ENCODE data around the gene FIZ1.

FIZ1 gene

DNA sequence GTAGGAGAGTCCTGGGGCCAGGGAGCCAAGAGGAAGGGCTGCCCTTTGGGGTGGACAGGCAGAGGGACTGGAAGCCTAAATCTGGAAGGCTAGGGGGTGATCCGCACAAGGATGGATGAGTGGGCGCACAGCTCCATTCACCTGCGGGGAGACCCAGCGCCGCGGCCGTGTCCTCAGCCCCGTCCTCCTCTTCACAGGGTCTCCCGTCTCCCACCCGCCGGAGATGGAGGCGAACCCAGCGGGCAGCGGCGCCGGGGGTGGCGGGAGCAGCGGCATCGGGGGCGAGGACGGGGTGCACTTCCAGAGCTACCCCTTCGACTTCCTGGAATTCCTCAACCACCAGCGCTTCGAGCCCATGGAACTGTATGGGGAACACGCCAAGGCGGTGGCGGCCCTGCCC lies 14.1 kb upstream of the FIZ1 start:
- DNase-seq: no peak

DNA sequence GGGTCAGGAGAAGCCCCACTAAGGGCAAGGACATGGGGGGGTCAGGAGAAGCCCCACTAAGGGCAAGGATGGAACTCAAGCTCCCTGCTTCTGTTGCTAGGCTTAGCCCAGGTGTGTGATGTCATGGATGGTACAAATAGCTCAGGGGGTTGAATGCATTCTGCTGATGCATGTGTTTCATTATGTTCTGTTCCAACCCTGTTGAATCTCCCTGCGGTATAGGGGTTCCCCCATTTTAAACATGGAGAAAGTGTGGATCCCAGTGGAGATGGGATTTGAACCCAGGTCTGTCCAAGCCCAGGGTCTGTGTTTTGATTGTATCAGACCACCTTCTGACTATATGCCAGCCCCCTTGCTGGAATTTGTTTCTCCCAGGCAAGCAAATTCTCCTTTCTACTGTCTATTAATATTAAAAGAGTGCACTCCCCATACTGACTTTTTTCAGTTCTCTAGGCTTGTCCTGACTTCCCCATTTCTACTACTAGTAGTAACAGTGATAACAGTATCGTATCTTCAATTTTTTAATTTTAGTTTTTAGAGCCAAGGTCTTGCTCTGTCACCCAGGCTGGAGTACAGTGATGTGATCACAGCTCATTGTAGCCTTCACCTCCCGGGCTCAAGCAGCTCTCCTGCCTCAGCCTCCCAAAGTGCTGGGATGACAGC lies 12.8 kb upstream of the FIZ1 start:
- DNase-seq: no peak

DNA sequence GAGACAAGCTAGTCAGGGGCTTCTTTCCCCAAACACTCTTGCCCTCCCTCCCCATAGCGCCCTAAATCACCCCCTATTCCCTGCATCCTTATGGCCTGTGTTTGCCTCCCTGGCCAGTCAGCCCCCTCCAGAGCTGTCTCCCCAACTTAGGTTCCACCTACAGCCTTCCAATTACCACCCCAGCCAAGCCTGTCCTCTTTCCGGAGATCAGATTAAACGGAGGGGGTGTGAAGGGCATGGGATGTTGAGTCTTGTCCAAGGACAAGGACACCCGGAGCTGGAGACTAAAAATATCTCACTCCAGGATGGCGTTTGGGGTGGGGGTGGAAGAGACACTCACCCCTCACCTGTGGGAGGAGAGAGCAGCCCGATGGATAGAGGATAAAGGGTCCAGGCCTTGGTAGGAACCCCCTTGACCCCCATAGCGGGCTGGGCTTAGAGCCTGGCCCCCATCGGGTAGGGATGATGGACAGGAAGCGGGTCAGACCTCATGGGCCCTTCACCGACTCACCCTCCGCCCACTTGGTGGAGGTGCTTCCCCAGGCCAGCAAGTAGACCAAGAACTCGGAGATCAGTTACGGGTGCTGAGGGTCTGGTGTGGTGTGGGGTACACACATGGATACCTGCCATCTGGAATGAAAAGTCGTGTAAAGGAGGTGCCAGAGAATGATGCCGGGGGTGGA lies 12.1 kb upstream of the FIZ1 start:
- no peak for DNase-seq

- DNase-seq: no peak
These were observed 10.0 kb upstream of the FIZ1 start for GRCh38 chr19:55609326-55609725.

DNA sequence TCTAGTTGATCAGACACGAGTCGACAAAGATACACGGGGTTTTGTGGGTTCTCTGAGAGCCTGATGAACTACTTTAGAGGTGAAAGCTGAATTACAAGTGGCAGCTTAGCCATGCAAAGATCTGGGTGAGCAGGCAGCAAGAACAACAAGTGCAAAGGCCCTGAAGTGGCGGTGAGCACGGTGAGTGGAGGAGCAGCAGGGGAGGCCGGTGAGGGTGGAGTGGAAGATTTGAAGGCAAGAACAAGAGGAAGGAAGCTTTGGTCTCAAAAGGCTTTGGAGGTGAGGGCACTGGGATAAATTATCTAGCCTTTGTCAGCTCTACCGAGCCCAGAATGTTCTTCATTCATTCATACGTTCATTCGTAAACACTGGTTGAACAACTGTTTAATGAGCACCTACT lies 7.5 kb upstream of the FIZ1 start:
- no peak for DNase-seq

- DNase-seq: no peak
These were observed 7.1 kb upstream of the FIZ1 start for GRCh38 chr19:55606471-55606787.

GRCh38 chr19:55605637-55606470 lies 6.5 kb upstream of the FIZ1 start, which contains the start of gene ZNF865:
ZNF865 (plus strand) TSS chr19:55605647; CDS start chr19:55613619, 7,972 bp downstream.
- DNase-seq: peak; percentile 60

- peak; percentile 98 for DNase-seq
These were observed 5.9 kb upstream of the FIZ1 start for GRCh38 chr19:55605207-55605636.

DNA sequence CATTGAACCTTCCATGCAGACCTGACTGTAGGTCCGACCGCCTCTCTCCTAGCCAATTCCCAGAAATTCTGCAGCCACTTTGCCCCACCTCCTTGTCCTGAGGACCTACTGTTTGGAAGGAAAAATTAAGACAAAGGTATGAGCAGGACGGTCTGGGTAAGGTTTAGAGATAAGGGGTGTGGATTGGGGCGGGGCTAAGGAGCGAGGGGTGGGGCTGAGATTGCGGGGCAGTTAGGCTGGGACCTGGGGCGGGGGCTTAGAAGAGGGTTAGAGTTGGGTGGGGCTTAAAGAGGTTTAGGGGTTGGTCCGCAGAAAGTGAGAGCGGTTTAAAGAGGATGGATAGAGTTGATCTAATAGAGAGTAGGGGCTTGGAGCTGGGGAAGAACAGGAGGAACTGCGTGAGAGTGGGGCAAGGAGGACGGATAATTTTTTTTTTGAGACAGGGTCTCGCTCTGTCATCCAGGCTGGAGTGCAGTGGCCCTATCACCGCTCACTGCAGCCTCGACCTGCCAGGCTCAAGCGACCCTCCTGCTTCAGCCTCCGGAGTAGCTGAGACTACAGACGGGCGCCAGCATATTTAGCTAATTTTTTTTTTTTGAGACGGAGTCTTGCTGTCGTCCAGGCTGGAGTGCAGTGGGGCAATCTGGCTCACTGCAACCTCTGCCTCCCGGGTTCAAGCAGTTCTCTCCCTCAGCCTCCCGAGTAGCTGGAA lies 4.4 kb upstream of the FIZ1 start:
- DNase-seq: no peak

DNA sequence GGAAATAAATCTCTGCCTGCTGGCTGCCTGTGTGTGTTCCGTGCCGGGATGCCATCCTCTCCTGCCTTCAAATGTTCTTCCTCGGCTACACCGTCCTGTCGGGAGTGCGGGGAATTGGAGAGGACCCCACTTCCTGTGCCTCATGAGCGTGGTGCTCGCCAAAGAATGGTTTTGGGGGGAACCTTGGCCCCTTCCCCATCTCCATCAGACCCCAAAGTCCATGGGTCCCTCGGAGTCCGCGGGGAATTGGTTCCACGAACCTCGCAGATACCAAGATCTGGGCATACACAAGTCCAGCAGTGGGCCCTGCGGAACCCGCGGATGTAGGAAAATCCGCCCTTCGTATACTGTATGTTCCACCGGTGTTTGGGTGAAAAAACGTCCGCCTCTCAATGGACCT lies 3.8 kb upstream of the FIZ1 start:
- DNase-seq: no peak

DNA sequence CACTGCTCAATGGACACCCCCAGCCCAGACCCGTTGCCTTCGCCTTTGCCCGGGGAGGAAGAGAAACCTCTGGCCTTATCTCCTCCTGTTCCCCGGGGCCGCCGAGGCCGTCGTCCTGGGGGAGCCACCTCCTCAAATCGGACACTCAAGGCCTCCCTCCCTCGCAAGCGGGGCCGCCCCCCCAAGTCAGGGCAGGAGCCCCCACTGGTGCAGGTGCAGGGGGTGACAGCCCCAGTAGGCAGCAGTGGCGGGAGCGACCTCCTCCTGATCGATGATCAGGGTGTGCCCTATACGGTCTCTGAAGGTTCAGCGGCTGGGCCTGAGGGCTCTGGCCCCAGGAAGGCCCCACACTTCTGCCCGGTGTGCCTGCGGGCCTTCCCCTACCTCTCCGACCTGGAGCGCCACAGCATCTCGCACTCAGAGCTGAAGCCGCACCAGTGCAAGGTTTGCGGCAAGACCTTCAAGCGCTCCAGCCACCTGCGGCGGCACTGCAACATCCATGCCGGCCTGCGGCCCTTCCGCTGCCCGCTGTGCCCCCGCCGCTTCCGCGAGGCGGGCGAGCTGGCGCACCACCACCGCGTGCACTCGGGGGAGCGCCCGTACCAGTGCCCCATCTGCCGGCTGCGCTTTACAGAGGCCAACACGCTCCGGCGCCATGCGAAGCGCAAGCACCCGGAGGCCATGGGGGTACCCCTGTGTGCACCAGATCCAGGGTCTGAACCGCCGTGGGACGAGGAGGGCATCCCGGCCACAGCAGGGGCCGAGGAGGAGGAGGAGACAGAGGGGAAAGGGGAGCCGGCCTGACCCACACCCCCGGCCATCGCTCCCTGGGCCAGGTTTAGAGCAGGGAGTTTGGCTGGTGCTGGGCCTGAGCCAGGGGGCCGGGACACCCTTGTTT lies 3.0 kb upstream of the FIZ1 start:
- DNase-seq: no peak

DNA sequence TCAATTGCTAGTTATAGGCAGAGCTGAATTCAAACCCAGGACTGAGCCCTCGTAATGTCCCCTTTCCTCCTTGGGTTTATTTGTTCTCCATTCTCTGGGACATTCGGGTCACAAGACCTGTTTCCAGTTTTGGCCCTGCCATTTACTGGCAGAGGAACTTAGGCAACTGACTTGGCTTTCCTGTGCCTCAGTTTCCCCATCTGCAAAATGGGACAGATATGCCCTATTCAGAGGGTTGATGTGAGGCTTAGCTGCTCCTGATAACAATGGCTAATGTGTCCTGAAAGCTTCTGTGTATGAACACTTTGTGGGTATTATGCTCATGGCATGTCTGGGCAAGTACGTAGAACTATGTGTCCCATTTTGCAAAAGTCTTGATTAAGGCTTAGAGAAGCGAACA lies 1.8 kb upstream of the FIZ1 start:
- DNase-seq: no peak

DNA sequence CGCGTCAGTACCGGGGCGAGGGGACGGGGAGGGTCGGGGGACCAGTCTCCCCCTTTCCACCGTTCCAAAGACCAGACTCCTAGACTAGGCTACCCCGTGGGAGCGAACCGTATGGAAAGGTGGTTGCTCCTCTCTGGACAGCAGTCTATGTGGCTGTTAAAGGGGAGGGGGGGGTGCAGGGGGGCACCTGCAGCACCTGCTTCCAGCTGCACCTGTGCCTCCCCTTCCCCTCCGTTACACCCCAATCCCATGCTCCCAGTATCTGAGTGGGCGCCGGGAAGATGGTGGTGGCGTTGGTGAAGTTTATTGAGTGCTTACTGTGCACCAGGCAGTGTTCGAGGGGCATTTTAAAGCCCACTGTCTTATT lies 1.3 kb upstream of the FIZ1 start:
- no peak for DNase-seq

GRCh38 chr19:55599842-55600661 lies 735 bp upstream of the FIZ1 start, which contains the start of gene ZNF524:
ZNF524 (plus strand) TSS chr19:55600288; CDS start chr19:55602113, 1,825 bp downstream.
- DNase-seq: peak; percentile 96

GRCh38 chr19:55598719-55599467 lies 424 bp downstream of the FIZ1 start:
- peak; percentile 88 for DNase-seq

GRCh38 chr19:55598034-55598433 lies 1.3 kb downstream of the FIZ1 start:
- no peak for DNase-seq

GRCh38 chr19:55597501-55597921 lies 1.8 kb downstream of the FIZ1 start:
- no peak for DNase-seq

DNA sequence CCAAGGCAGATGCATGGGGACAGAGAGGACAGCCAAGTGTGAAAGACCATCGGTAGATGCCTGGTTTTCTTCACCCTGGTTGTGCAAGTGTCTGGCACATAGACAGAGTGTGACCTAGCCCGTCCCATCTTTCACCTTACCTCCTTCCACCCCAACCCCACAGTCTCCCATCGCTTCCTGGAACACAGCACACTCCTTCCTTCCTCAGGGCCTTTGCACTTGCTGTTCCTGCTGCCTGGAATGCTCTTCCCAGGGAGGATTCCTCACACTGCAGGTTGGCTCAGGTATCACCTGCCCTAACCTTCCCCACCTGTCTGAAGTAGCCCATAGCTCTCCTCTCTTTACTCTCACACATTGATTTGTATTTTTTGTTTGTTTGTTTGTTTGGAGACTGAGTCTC lies 3.0 kb downstream of the FIZ1 start:
- no peak for DNase-seq

- no peak for DNase-seq
These were observed 4.2 kb downstream of the FIZ1 start for GRCh38 chr19:55594996-55595545.
